Endodermal cell (in vitro differentiated cells): ENCODE data around the gene GPLD1. TPM values are rescaled to one million over a fixed set of nuclear protein-coding genes. Genes with fewer than 3 reads are reported as not detected.

ENCODE experiments used
- DNase-seq: peaks from one replicate; pipeline ENCODE4 v3.0.0-alpha.2; 2017
- H3K27ac ChIP-seq: 2 replicates; pipeline ENCODE4 v1.5.1; 2013; ENCODE audit warnings: mild to moderate bottlenecking, low read depth, low read length, moderate library complexity
- H3K27me3 ChIP-seq: 2 replicates; pipeline ENCODE4 v1.6.1; 2013; ENCODE audit warnings: mild to moderate bottlenecking, low read length, moderate library complexity; ENCODE audit not compliant: insufficient read depth, control insufficient read depth, poor library complexity, severe bottlenecking
- H3K36me3 ChIP-seq: 2 replicates; pipeline ENCODE4 v1.7.0; 2013; ENCODE audit warnings: mild to moderate bottlenecking, low read length, moderate library complexity; ENCODE audit not compliant: control insufficient read depth, insufficient read depth
- H3K4me1 ChIP-seq: one replicate; pipeline ENCODE4 v1.7.0; 2013; ENCODE audit warnings: low read length; ENCODE audit not compliant: control insufficient read depth, insufficient read depth
- H3K4me3 ChIP-seq: 2 replicates; pipeline ENCODE4 v1.5.1; 2013; ENCODE audit warnings: mild to moderate bottlenecking, low read length, moderate library complexity
- H3K9ac ChIP-seq: 2 replicates; pipeline ENCODE4 v1.6.1; 2013; ENCODE audit warnings: mild to moderate bottlenecking, low read length, moderate library complexity; ENCODE audit not compliant: poor library complexity, severe bottlenecking; ENCODE audit errors: extremely low read depth
- H3K9me3 ChIP-seq: 2 replicates; pipeline ENCODE4 v1.6.1; 2013; ENCODE audit warnings: mild to moderate bottlenecking, low read length, moderate library complexity; ENCODE audit not compliant: control insufficient read depth
- H3K27ac Mint-ChIP-seq: 2 replicates; pipeline ENCODE4 v1.8.0; 2020; ENCODE audit warnings: mixed read lengths
- H3K27me3 Mint-ChIP-seq: 2 replicates; pipeline ENCODE4 v1.8.0; 2021; ENCODE audit warnings: mild to moderate bottlenecking, mixed read lengths; ENCODE audit not compliant: insufficient read depth
- H3K36me3 Mint-ChIP-seq: 2 replicates; pipeline ENCODE4 v1.8.0; 2020; ENCODE audit warnings: low read depth, mixed read lengths
- H3K4me1 Mint-ChIP-seq: 2 replicates; pipeline ENCODE4 v1.8.0; 2020; ENCODE audit warnings: mixed read lengths
- H3K4me3 Mint-ChIP-seq: 2 replicates; pipeline ENCODE4 v1.8.0; 2020; ENCODE audit warnings: mild to moderate bottlenecking, moderate library complexity, mixed read lengths
- H3K9me3 Mint-ChIP-seq: 2 replicates; pipeline ENCODE4 v1.8.0; 2020; ENCODE audit warnings: mild to moderate bottlenecking, mixed read lengths
- WGBS, 2 experiments: methylation state at CpG; one replicate each; pipeline versions ENCODE4 v1.1.5 to v1.1.7; 2013; ENCODE audit warnings: missing lambda C conversion rate in 2 of 2, mixed read lengths in 1 of 2; ENCODE audit not compliant: insufficient coverage in 1 of 2, insufficient read length in 1 of 2; 5-methylcytosine and 5-hydroxymethylcytosine counted together
- total RNA-seq, 2 donors: library from RNA; stranded (reverse); fragmentation: NEBNext Ultra II Directional in 1 of 2; extraction: Animal tissue kit (Norgen Biotek cat#: 25700) in 1 of 2; gene quantifications; 2 replicates in 1 of 2; 3 replicates in 1 of 2; pipeline ENCODE4 v1.2.1, GENCODE V29; 2021
- TF ChIP-seq, protein P1 (sequence below): fragments of 200-600 bp; sonication (generic); conservative IDR thresholded peaks from 2 replicates; pipeline ENCODE4 v1.5.0; 2021; ENCODE audit warnings: antibody characterized with exemption, mild to moderate bottlenecking

The GPLD1 gene
- total RNA-seq, 2 donors from 2014 or later: 5.3 to 7.5 TPM

DNA sequence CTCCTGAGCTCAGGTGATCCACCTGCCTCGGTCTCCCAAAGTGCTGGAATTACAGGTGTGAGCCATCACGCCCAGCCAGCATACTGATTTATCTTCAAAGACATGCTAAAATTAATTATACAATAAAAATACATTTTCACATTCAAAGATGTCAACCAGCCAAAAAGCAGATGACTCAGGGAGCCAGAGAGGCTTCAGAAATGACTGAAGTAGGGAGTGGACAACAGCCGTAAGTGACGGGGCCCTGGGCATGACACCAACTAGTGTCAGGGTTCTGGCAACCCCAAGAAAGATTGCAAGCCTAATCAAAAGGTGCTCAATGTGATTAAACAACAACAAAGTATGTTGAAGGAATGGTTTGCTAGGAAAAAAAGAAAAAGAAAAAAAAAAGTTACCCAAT lies 28.4 kb downstream of the GPLD1 start:
- Histone ChIP-seq H3K4me3 (no peak overlapping the region), H3K4me1 (no peaks in the 10 kb centered on the region), H3K27me3 (no peaks in the 10 kb centered on the region), H3K9ac (no peak overlapping the region), H3K27ac (no peak overlapping the region), H3K9me3 (no peaks in the 10 kb centered on the region), H3K36me3 (no peaks in the 10 kb centered on the region)
- 87 to 92% methylated on average over 2 to 4 of the region's 4 CpGs for WGBS, 2 experiments
- Mint-ChIP-seq H3K4me1 (no peaks in the 10 kb centered on the region), H3K4me3 (no peak overlapping the region), H3K27ac (no peak overlapping the region), H3K27me3 (no peaks in the 10 kb centered on the region), H3K36me3 (peaks cover 4% of the 10 kb centered on the region), H3K9me3 (no peaks in the 10 kb centered on the region)
- TF ChIP-seq, protein P1, sequence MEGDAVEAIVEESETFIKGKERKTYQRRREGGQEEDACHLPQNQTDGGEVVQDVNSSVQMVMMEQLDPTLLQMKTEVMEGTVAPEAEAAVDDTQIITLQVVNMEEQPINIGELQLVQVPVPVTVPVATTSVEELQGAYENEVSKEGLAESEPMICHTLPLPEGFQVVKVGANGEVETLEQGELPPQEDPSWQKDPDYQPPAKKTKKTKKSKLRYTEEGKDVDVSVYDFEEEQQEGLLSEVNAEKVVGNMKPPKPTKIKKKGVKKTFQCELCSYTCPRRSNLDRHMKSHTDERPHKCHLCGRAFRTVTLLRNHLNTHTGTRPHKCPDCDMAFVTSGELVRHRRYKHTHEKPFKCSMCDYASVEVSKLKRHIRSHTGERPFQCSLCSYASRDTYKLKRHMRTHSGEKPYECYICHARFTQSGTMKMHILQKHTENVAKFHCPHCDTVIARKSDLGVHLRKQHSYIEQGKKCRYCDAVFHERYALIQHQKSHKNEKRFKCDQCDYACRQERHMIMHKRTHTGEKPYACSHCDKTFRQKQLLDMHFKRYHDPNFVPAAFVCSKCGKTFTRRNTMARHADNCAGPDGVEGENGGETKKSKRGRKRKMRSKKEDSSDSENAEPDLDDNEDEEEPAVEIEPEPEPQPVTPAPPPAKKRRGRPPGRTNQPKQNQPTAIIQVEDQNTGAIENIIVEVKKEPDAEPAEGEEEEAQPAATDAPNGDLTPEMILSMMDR: no peak
- DNase-seq: peak; percentile 3

DNA sequence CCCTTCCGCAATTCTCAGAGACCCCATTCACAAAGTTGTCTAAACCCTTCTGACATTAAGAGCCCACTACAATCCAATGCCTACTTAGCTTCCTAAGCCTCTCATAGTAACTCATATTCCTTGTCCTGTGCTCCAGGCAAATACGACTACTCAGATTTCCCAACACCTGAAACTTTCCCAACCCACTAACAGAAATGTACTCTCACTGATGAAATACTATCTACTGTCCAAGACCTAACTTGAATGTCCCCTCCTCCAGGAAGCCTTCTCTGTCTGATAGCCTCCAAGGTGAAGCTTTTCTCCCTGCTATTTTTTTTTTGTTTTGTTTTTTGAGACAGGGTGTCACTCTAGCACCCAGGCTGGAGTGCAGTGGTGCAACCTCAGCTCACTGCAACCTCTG lies 30.4 kb downstream of the GPLD1 start:
- H3K4me1 Mint-ChIP-seq: no peaks in the 10 kb centered on the region
- Histone ChIP-seq H3K4me1 (no peaks in the 10 kb centered on the region), H3K9me3 (no peaks in the 10 kb centered on the region), H3K27me3 (no peaks in the 10 kb centered on the region), H3K4me3 (no peak overlapping the region), H3K27ac (no peak overlapping the region), H3K36me3 (no peaks in the 10 kb centered on the region), H3K9ac (no peak overlapping the region)
- no peaks in the 10 kb centered on the region for H3K27me3 Mint-ChIP-seq
- no peak for DNase-seq
- whole genome bisulfite sequencing, 2 experiments: 95 to 100% methylated on average over 1 to 2 of the region's 2 CpGs
- peaks cover 4% of the 10 kb centered on the region for H3K36me3 Mint-ChIP-seq
- H3K4me3 Mint-ChIP-seq: no peak overlapping the region
- TF ChIP-seq, protein P1: no peak
- no peak overlapping the region for H3K27ac Mint-ChIP-seq
- no peaks in the 10 kb centered on the region for H3K9me3 Mint-ChIP-seq

DNA sequence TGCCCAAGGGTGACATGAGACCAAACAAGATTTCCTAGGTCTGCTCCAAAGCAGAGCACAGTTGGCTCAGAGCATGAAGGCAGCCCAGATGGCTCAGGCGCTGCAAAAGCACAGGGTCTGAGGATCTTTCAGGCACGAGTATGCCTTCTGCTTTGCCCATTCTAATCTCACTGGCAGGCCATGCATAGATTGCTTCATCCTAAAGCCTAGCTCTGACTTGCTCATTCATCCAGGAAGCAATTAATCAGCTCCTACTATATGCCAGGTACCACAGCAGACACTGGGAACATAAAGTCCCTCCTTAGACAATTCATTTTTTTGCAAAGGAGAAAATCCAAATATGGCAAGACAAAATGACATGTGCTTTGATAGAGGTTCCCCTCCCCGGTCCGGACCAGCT lies 31.2 kb downstream of the GPLD1 start:
- no peak overlapping the region for H3K4me3 ChIP-seq
- TF ChIP-seq, protein P1: no peak
- H3K36me3 Mint-ChIP-seq: peaks cover 4% of the 10 kb centered on the region
- no peaks in the 10 kb centered on the region for H3K36me3 ChIP-seq
- H3K9ac ChIP-seq: no peak overlapping the region
- no peaks in the 10 kb centered on the region for H3K4me1 ChIP-seq
- H3K9me3 ChIP-seq: no peaks in the 10 kb centered on the region
- no peaks in the 10 kb centered on the region for H3K4me1 Mint-ChIP-seq
- H3K27me3 ChIP-seq: no peaks in the 10 kb centered on the region
- H3K9me3 Mint-ChIP-seq: no peaks in the 10 kb centered on the region
- DNase-seq: no peak
- no peaks in the 10 kb centered on the region for H3K27me3 Mint-ChIP-seq
- H3K4me3 Mint-ChIP-seq: no peak overlapping the region
- WGBS, 2 experiments: 60 to 84% methylated on average over 3 to 4 of the region's 4 CpGs
- H3K27ac ChIP-seq: no peak overlapping the region
- H3K27ac Mint-ChIP-seq: no peak overlapping the region
